Measurements from ENCODE around the gene TSHZ1.
A peak's percentile ranks its signal among the peaks of the same experiment; 100 is the strongest.

Gene TSHZ1

DNA sequence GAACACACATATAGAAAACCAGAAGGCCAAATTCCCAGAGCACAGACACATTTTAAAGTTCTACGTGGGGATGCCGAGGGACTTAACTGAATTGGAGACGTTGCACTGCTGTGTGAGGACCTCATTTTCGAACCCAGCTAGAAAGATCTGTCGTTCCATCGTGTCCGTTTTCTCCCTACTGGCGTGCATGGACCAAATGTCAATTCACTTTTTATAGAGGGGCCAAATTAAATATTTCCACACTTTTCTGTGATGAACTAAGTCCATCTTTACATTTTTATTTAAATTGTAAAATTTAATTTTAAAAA is 692 bp upstream of the TSHZ1 start:
- TF ChIP-seq, protein P1, sequence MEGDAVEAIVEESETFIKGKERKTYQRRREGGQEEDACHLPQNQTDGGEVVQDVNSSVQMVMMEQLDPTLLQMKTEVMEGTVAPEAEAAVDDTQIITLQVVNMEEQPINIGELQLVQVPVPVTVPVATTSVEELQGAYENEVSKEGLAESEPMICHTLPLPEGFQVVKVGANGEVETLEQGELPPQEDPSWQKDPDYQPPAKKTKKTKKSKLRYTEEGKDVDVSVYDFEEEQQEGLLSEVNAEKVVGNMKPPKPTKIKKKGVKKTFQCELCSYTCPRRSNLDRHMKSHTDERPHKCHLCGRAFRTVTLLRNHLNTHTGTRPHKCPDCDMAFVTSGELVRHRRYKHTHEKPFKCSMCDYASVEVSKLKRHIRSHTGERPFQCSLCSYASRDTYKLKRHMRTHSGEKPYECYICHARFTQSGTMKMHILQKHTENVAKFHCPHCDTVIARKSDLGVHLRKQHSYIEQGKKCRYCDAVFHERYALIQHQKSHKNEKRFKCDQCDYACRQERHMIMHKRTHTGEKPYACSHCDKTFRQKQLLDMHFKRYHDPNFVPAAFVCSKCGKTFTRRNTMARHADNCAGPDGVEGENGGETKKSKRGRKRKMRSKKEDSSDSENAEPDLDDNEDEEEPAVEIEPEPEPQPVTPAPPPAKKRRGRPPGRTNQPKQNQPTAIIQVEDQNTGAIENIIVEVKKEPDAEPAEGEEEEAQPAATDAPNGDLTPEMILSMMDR (conservative IDR thresholded peaks at IDR 0.05) = no peak
- no peak for TF ChIP-seq ZFX (IDR thresholded peaks at IDR 0.05)
- peak overlapping the region; percentile 96 for H3K27ac ChIP-seq

DNA sequence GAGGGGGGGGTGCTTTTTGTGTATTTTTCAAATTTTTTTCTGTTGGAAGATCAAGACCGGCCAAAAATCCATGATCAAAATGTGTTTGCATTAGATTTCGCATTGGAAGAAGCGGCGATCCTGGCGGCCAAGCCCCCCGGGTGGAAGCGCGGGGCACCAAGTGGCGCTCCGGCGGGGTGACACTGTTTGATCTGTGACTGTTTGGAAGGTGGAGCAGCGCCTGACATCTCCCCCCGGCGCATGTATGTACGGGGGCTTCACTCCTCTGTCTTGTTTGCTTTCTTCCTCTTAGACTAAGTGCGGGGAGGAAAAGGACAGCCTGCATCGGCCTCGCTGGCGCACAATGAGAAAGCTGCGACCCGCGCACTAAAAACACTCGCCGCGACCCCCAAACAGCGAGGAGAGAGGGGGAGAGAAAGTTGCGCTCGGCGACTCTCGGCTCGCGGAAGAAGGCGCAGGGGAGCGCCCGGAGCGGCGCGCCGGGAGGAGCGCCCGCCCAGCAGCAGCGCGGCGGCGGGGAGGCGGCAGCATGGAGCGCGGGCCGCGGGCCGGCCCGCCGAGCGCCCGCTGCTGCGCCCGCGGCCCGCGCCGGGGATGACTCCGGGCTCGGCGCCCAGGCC is 515 bp downstream of the TSHZ1 start:
- TF ChIP-seq, protein P1 (conservative IDR thresholded peaks at IDR 0.05) = no peak
- TF ChIP-seq ZFX (IDR thresholded peaks at IDR 0.05) = no peak
- peak overlapping the region; percentile 96 for H3K27ac ChIP-seq

DNA sequence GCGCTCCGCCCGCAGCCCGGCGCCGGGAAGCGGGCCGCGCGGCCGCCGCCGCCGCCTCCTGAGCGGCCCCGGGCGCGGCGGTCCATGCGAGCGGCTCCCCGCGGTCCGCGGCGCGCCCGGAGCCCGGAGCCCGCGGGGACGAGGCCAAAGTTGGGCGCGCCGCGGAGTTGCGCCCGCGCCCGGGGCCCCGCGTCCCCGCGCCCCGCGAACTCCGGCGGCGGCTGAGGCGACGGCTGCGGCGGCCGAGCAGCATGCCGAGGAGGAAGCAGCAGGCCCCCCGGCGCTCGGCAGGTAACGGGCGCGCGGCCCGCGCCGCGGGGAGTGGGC is 992 bp downstream of the TSHZ1 start:
- TF ChIP-seq, protein P1 (conservative IDR thresholded peaks at IDR 0.05) = no peak
- peak; percentile 59; the same call in 1 of the 2 replicates for TF ChIP-seq ZFX (IDR thresholded peaks at IDR 0.05)
- peak overlapping the region; percentile 96 for H3K27ac ChIP-seq

DNA sequence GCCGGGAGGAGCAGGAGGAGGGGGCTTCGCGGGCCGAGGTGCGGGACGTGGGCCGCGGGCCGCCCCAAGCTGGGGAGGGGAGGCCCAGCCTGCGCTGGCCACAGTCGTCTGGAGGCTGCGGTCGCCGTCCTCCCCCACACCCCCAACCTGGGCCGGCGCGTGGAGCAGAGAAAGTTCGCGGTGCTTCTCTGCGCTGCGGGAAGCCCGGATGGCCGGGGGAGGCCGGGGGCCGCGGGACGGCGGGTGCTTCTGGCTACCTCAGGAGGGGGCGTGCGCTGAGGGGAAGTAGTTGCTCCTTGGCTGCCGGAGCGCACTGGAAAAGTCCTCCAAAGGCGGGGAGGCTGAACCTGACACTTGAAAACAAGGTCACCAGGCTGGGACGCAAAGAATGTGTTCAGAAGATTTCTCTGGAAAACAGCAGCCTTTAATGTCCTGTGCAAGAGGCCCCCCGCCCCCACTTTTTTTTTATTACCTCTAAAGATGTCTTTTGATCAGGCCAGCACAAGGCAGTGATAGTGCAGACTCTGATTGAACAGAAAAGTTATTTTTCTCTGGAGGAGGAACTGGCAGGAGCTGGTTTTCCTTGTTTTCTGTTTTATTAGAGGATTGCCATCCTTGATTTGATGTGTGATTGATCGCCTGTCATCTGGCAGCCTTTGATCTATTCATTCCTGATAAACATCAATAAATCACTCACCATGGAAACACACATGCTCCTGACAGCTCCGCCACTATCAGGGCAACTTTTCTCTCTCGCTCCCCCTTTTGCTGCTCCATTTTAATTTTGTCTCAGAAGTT is 1.6 kb downstream of the TSHZ1 start:
- peak overlapping the region; percentile 96 for H3K27ac ChIP-seq

DNA sequence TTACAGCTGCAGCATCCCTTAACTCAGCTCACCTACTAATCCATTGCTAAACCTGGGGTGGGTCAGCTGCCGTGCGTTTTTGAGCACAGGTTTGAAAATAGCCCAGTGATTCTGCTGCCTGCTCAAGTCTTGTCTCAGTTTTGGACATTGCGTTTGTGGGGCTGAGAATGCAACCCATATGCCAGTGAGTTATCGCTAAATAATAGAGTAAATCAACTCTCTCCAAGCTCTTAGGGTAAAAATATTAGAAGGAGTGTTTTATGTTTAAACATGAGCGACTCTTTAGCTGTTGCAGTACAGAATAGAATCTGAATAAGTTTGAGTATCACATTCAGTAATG is 2.1 kb downstream of the TSHZ1 start:
- TF ChIP-seq, protein P1 (conservative IDR thresholded peaks at IDR 0.05) = no peak
- no peak for TF ChIP-seq ZFX (IDR thresholded peaks at IDR 0.05)
- H3K27ac ChIP-seq = no peak overlapping the region; the same call in 1 of the 2 replicates

More for the DNA sequence above, 1.6 kb downstream of the TSHZ1 start:
- TF ChIP-seq, protein P1 (conservative IDR thresholded peaks at IDR 0.05) = no peak
- TF ChIP-seq ZFX (IDR thresholded peaks at IDR 0.05) = peak; percentile 34

DNA sequence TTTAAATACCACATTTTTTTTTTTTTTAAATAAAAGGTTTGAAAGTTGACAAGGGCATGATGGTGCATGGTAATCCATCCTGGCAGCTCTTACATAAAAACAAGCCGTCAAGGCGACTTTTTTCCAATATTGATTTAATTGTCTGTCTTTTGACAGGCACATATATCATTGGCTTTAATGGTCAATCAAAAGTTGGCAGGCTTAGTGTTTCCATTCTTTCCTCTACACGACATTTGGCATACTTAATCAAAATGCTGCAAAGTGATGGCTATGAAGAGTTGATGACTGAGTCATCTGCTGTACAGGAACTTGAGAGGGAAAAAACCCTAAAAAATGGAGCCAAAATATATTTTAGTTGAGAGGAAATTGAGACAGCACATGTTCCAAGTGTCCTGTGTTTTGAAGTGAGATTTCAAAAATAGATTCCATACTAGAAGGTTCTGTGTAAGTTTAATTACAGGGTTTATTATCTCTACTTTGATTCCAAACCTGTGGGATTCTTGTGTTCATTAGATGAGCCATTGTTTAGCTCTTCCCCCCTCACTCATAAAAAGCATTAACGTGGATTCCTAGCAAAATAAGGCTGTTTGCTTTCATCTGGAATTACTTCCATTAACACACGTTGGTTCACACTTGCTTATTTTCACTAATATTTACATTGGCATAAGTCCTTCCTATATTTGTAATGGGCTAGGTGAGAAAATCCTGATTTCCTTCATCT is 3.2 kb downstream of the TSHZ1 start:
- TF ChIP-seq ZFX (IDR thresholded peaks at IDR 0.05) = no peak
- H3K27ac ChIP-seq = no peak overlapping the region

DNA sequence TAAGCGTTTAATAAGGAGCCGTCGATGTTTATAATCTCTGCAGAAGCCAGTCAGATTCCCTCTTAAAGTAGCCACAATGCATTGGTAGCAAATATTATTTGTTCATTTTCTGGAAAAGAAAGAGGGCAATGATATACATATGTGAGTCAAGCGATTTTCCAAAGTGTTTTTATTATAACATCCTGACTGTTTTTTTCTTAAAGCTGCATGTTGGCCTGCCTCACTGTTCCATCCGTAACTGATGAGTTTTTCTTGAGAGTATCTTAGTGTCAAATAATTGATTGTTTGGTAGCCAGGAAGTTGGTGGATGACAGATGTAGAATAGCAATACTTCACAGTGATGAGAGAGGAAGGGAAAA is 3.7 kb downstream of the TSHZ1 start:
- TF ChIP-seq, protein P1 (conservative IDR thresholded peaks at IDR 0.05) = no peak
- TF ChIP-seq ZFX (IDR thresholded peaks at IDR 0.05) = no peak
- no peak overlapping the region for H3K27ac ChIP-seq
